GM12864 (cell line): ENCODE measurements around the gene SYK.

Source experiments
- DNase-seq: peaks from one replicate; pipeline ENCODE4 v3.0.0-alpha.2; 2011; ENCODE audit warnings: low read depth
- H3K4me3 ChIP-seq: 2 replicates; pipeline ENCODE4 v1.5.1; 2011; ENCODE audit warnings: mild to moderate bottlenecking, low read depth, low read length, control low read depth
- TF ChIP-seq, protein P1 (sequence below): IDR thresholded peaks from 2 replicates; pipeline ENCODE4 v1.5.1; 2011; ENCODE audit warnings: low read depth, mild to moderate bottlenecking, moderate library complexity, low read length, control low read depth, inconsistent platforms; ENCODE audit errors: missing control alignments

The SYK gene

GRCh38 chr9:90903766-90904424 lies 102.3 kb downstream of the SYK start:
- TF ChIP-seq, protein P1, sequence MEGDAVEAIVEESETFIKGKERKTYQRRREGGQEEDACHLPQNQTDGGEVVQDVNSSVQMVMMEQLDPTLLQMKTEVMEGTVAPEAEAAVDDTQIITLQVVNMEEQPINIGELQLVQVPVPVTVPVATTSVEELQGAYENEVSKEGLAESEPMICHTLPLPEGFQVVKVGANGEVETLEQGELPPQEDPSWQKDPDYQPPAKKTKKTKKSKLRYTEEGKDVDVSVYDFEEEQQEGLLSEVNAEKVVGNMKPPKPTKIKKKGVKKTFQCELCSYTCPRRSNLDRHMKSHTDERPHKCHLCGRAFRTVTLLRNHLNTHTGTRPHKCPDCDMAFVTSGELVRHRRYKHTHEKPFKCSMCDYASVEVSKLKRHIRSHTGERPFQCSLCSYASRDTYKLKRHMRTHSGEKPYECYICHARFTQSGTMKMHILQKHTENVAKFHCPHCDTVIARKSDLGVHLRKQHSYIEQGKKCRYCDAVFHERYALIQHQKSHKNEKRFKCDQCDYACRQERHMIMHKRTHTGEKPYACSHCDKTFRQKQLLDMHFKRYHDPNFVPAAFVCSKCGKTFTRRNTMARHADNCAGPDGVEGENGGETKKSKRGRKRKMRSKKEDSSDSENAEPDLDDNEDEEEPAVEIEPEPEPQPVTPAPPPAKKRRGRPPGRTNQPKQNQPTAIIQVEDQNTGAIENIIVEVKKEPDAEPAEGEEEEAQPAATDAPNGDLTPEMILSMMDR, result no peak
- DNase-seq, result no peak
- no peak overlapping the region for H3K4me3 ChIP-seq

DNA sequence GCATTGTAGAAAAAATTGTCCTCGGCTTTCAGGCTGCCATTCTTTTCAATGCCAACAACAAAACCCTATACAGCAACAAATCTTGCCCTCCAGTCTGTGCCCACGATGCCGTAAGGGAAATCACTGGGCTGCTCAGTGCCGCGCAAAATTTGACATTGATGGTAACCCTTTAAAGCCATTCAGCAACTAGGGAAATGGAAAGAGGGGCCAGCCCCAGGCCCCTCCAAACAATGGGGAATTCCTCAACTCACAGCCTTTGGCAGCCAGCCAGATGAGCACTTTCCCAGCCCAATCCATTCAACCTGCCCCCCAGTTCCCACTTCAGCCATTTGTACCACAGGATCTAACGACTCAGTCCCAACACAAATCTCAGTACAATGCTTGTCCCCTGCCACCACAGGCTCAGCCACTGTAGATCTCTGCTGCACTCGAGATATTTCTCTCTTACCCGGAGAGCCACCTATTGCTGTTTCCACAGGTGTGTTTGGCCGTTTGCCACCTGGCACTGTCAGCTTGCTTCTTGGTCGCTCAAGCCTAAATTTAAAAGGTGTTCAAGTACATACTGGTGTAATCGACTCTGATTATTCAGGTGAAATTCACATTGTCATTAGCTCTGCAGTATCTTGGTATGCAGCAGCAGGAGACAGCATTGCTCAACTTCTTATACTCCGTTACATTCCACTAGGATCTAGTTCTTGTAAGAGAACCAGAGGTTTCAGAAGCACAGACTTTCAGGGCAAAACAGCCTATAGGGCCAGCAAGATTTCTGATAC lies 103.3 kb downstream of the SYK start:
- TF ChIP-seq, protein P1, result no peak
- DNase-seq, result no peak
- H3K4me3 ChIP-seq, result no peak overlapping the region

DNA sequence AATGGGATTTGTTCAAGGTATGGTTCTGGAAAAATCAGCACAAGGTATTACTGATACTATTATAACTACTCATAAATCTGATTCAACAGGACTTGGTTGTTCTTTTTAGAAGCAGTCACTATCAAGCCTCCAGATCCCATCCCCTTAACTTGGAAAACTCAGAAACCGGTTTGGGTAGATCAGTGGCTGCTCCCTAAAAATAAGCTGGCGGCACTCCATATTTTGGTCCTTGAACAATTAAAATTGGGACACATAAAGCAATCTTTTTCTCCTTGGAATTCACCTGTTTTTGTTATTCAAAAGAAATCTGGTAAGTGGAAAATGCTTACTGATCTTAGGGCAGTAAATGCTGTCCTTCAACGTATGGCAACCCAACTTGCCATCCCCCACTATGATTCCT lies 104.2 kb downstream of the SYK start:
- DNase-seq, result no peak
- TF ChIP-seq, protein P1, result no peak

DNA sequence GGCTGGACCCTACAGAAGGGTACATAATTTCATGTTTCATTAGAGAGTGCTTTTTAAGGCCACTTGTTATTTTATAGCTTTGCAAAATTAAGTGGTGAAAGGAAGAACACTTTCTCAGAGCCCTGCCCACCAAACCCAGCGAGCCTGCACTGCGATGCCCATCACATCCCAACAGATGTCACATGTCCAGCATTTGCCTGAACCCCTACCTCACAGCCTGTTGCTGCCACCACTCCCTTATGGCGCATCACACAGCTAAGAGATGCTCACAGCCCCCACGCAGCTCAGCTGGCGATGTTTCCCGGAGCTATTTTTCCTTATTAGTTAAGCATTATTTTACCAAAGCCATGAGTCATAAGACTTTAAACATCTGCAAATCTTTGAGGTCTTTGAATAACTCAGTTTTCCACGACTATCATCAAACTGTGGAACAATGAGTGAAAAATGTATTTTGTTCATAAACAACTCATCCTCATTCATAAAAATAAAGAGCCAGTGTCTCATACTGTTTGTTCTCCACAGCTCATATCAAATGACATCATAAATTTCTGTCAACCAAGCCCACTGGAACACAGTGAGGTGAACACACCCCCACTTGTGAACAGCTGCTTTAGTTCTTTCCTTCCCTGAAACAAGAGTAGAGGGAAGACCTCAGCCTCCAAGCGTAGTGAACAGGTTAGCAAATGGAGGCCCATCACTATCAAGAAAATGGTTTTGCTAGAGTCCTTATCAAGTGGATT lies 104.9 kb downstream of the SYK start:
- TF ChIP-seq, protein P1, result no peak
- H3K4me3 ChIP-seq, result no peak overlapping the region
- no peak for DNase-seq

More for the DNA sequence above, 104.2 kb downstream of the SYK start:
- no peak overlapping the region for H3K4me3 ChIP-seq

- no peak for DNase-seq
- TF ChIP-seq, protein P1, result no peak
- no peak overlapping the region for H3K4me3 ChIP-seq
Measured at GRCh38 chr9:90907056-90907445, 105.4 kb downstream of the SYK start.

DNA sequence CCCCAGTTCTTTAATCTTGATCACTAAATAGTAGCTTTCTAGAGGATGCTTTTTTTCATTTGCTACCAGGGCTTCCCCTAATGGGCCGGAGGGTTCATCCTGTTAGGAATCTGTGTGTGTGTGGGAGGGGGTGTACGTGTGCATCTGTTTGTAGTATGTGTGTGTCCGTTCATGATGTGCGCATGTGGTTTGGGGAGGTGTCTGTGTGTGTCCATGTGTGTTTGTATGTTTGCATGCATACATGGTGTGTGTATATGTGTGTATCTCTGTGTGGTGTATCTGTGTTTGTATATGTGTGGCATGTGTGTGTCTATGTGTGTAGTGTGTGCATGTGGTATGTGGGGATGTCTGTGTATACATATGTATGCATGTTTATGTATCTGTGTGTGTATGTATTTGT lies 106.2 kb downstream of the SYK start:
- TF ChIP-seq, protein P1, result no peak
- no peak for DNase-seq
- H3K4me3 ChIP-seq, result no peak overlapping the region
